Measurements from ENCODE around the gene RAPGEF2. TPM values are rescaled to one million over a fixed set of nuclear protein-coding genes. Genes with fewer than 3 reads are reported as not detected.
A peak's percentile ranks its signal among the peaks of the same experiment; 100 is the strongest.
"Not testable (repeated sequence)": the region's sequence is repeated elsewhere in the genome, so short reads cannot be mapped to it uniquely, and the experiment has no call there.

The RAPGEF2 gene
- total and polyA plus RNA-seq, 7 experiments from 2014 or later = 0.72 to 35.2 (median 20.7) TPM

GRCh38 chr4:159178979-159179969 is 76.4 kb downstream of the RAPGEF2 start:
- ChIA-PET POLR2A (no interaction called here), CTCF (no interaction called here)
- peaks cover 0 to 8% (median 0%) of the 10 kb centered on the region in 5 donors for H3K27me3 Mint-ChIP-seq
- H3K4me3 Mint-ChIP-seq = no peak overlapping the region
- peaks cover 0 to 5% (median 0%) of the 10 kb centered on the region in 5 donors for H3K36me3 Mint-ChIP-seq
- intact Hi-C loops (cut with micrococcal nuclease) = loop anchor here in 1 of 2 donors (1.0 to 10.0 kb wide), 2 partner anchors 134 to 322 kb away; no protein-coding TSS in a partner anchor
- Histone ChIP-seq H3K4me1 (ENCODE audit: control insufficient read depth in 2 of 2, insufficient read depth in 2 of 2, low read length in 2 of 2) (no peaks in the 10 kb centered on the region), H3K4me3 (ENCODE audit: low read length) (no peak overlapping the region), H3K36me3 (ENCODE audit: control insufficient read depth in 2 of 3, insufficient read depth in 3 of 3, low read length in 3 of 3) (no peaks in the 10 kb centered on the region), H3K9me3 (ENCODE audit: control insufficient read depth in 2 of 3, low read length in 3 of 3) (no peaks in the 10 kb centered on the region), H3K27me3 (ENCODE audit: control insufficient read depth in 2 of 2, insufficient read depth in 2 of 2, low read length in 2 of 2) (no peaks in the 10 kb centered on the region), H3K27ac (ENCODE audit: low read depth, low read length) (no peak overlapping the region)
- peak overlapping the region in 2 of 9 donors; percentile 3 to 40 for H3K27ac Mint-ChIP-seq
- H3K9me3 Mint-ChIP-seq = peaks cover 0 to 4% (median 0%) of the 10 kb centered on the region in 11 donors
- peaks cover 9 to 39% (median 18%) of the 10 kb centered on the region in 7 donors for H3K4me1 Mint-ChIP-seq
- ATAC-seq (no peak), DNase-seq (no peak)

- H3K9me3 Mint-ChIP-seq, CTCF ChIA-PET: not testable (repeated sequence)
These were observed 81.2 kb downstream of the RAPGEF2 start for GRCh38 chr4:159183885-159184605.

GRCh38 chr4:159185591-159186023 is 82.7 kb downstream of the RAPGEF2 start:
- H3K4me1 Mint-ChIP-seq = peaks cover 0 to 8% (median 3%) of the 10 kb centered on the region in 7 donors
- peak overlapping the region in 1 of 9 donors; percentile 0 for H3K27ac Mint-ChIP-seq
- Histone ChIP-seq H3K27me3 (ENCODE audit: control insufficient read depth in 2 of 2, insufficient read depth in 2 of 2, low read length in 2 of 2) (no peaks in the 10 kb centered on the region), H3K27ac (ENCODE audit: low read depth, low read length) (no peak overlapping the region), H3K9me3 (ENCODE audit: control insufficient read depth in 2 of 3, low read length in 3 of 3) (no peaks in the 10 kb centered on the region), H3K4me3 (ENCODE audit: low read length) (no peak overlapping the region), H3K4me1 (ENCODE audit: control insufficient read depth in 2 of 2, insufficient read depth in 2 of 2, low read length in 2 of 2) (no peaks in the 10 kb centered on the region), H3K36me3 (ENCODE audit: control insufficient read depth in 2 of 3, insufficient read depth in 3 of 3, low read length in 3 of 3) (no peaks in the 10 kb centered on the region)
- ATAC-seq (no peak), DNase-seq (no peak)
- CTCF ChIA-PET = interaction anchor here (1.1 kb wide), 1 partner anchor 12 kb away, joined by 3 read pairs; no protein-coding TSS in a partner anchor
- POLR2A ChIA-PET = no interaction called here
- peaks cover 0 to 7% (median 0%) of the 10 kb centered on the region in 11 donors for H3K9me3 Mint-ChIP-seq
- H3K4me3 Mint-ChIP-seq = no peak overlapping the region
- peaks cover 0 to 5% (median 0%) of the 10 kb centered on the region in 5 donors for H3K36me3 Mint-ChIP-seq
- H3K27me3 Mint-ChIP-seq = peaks cover 0 to 2% (median 0%) of the 10 kb centered on the region in 5 donors
- intact Hi-C loops (cut with micrococcal nuclease) = no loop called here

More at GRCh38 chr4:159183885-159184605, 81.2 kb downstream of the RAPGEF2 start:
- POLR2A ChIA-PET; H3K4me3 ChIP-seq (ENCODE audit: low read length); H3K9me3 ChIP-seq (ENCODE audit: control insufficient read depth in 2 of 3, low read length in 3 of 3); H3K27me3 Mint-ChIP-seq; H3K36me3 ChIP-seq (ENCODE audit: control insufficient read depth in 2 of 3, insufficient read depth in 3 of 3, low read length in 3 of 3); H3K27ac ChIP-seq (ENCODE audit: low read depth, low read length); ATAC-seq; H3K36me3 Mint-ChIP-seq; intact Hi-C loops (cut with micrococcal nuclease); H3K27ac Mint-ChIP-seq; H3K27me3 ChIP-seq (ENCODE audit: control insufficient read depth in 2 of 2, insufficient read depth in 2 of 2, low read length in 2 of 2); DNase-seq; H3K4me3 Mint-ChIP-seq; H3K4me1 ChIP-seq (ENCODE audit: control insufficient read depth in 2 of 2, insufficient read depth in 2 of 2, low read length in 2 of 2): not testable (repeated sequence)
- H3K4me1 Mint-ChIP-seq = peaks cover 2 to 19% (median 9%) of the 10 kb centered on the region in 7 donors

- Mint-ChIP-seq H3K36me3 (no peaks in the 10 kb centered on the region), H3K9me3 (peaks cover 0 to 7% (median 0%) of the 10 kb centered on the region in 11 donors), H3K4me1 (peaks cover 0 to 8% (median 3%) of the 10 kb centered on the region in 7 donors), H3K4me3 (no peak overlapping the region), H3K27me3 (peaks cover 0 to 2% (median 0%) of the 10 kb centered on the region in 5 donors), H3K27ac (no peak overlapping the region)
- ATAC-seq (no peak), DNase-seq (no peak)
- Histone ChIP-seq H3K4me3 (ENCODE audit: low read length) (no peak overlapping the region), H3K27me3 (ENCODE audit: control insufficient read depth in 2 of 2, insufficient read depth in 2 of 2, low read length in 2 of 2) (no peaks in the 10 kb centered on the region), H3K4me1 (ENCODE audit: control insufficient read depth in 2 of 2, insufficient read depth in 2 of 2, low read length in 2 of 2) (no peaks in the 10 kb centered on the region), H3K27ac (ENCODE audit: low read depth, low read length) (no peak overlapping the region), H3K36me3 (ENCODE audit: control insufficient read depth in 2 of 3, insufficient read depth in 3 of 3, low read length in 3 of 3) (no peaks in the 10 kb centered on the region), H3K9me3 (ENCODE audit: control insufficient read depth in 2 of 3, low read length in 3 of 3) (no peaks in the 10 kb centered on the region)
- intact Hi-C loops (cut with micrococcal nuclease) = no loop called here
- CTCF ChIA-PET = no interaction called here
- POLR2A ChIA-PET = no interaction called here
These were observed 85.8 kb downstream of the RAPGEF2 start for GRCh38 chr4:159188646-159189045.

GRCh38 chr4:159190651-159191050 is 87.8 kb downstream of the RAPGEF2 start:
- Histone ChIP-seq H3K9me3 (ENCODE audit: control insufficient read depth in 2 of 3, low read length in 3 of 3) (no peaks in the 10 kb centered on the region), H3K4me1 (ENCODE audit: control insufficient read depth in 2 of 2, insufficient read depth in 2 of 2, low read length in 2 of 2) (no peaks in the 10 kb centered on the region), H3K36me3 (ENCODE audit: control insufficient read depth in 2 of 3, insufficient read depth in 3 of 3, low read length in 3 of 3) (no peaks in the 10 kb centered on the region), H3K27ac (ENCODE audit: low read depth, low read length) (no peak overlapping the region), H3K4me3 (ENCODE audit: low read length) (no peak overlapping the region), H3K27me3 (ENCODE audit: control insufficient read depth in 2 of 2, insufficient read depth in 2 of 2, low read length in 2 of 2) (no peaks in the 10 kb centered on the region)
- H3K9me3 Mint-ChIP-seq = no peaks in the 10 kb centered on the region
- POLR2A ChIA-PET = no interaction called here
- CTCF ChIA-PET = no interaction called here
- DNase-seq (no peak), ATAC-seq (no peak)
- H3K4me1 Mint-ChIP-seq = peaks cover 0 to 2% (median 0%) of the 10 kb centered on the region in 7 donors
- H3K27me3 Mint-ChIP-seq = no peaks in the 10 kb centered on the region
- intact Hi-C loops (cut with micrococcal nuclease) = no loop called here
- peaks cover 0 to 12% (median 0%) of the 10 kb centered on the region in 5 donors for H3K36me3 Mint-ChIP-seq
- no peak overlapping the region for H3K27ac Mint-ChIP-seq
- no peak overlapping the region for H3K4me3 Mint-ChIP-seq

GRCh38 chr4:159191989-159192388 is 89.1 kb downstream of the RAPGEF2 start:
- Histone ChIP-seq H3K27me3 (ENCODE audit: control insufficient read depth in 2 of 2, insufficient read depth in 2 of 2, low read length in 2 of 2) (no peaks in the 10 kb centered on the region), H3K4me3 (ENCODE audit: low read length) (no peak overlapping the region), H3K9me3 (ENCODE audit: control insufficient read depth in 2 of 3, low read length in 3 of 3) (no peaks in the 10 kb centered on the region), H3K4me1 (ENCODE audit: control insufficient read depth in 2 of 2, insufficient read depth in 2 of 2, low read length in 2 of 2) (no peaks in the 10 kb centered on the region), H3K27ac (ENCODE audit: low read depth, low read length) (no peak overlapping the region), H3K36me3 (ENCODE audit: control insufficient read depth in 2 of 3, insufficient read depth in 3 of 3, low read length in 3 of 3) (no peaks in the 10 kb centered on the region)
- Mint-ChIP-seq H3K4me1 (peaks cover 0 to 2% (median 0%) of the 10 kb centered on the region in 7 donors), H3K9me3 (no peaks in the 10 kb centered on the region), H3K36me3 (peaks cover 0 to 12% (median 0%) of the 10 kb centered on the region in 5 donors), H3K27me3 (no peaks in the 10 kb centered on the region), H3K27ac (no peak overlapping the region), H3K4me3 (no peak overlapping the region)
- no peak for DNase-seq
- intact Hi-C loops (cut with micrococcal nuclease) = loop anchor here in 1 of 2 donors (1.0 kb wide), 1 partner anchor 335 kb away; no protein-coding TSS in a partner anchor
- ChIA-PET CTCF (no interaction called here), POLR2A (no interaction called here)
- no peak for ATAC-seq
